Islet precursor cell (in vitro differentiated cells): ENCODE measurements around the gene CLSTN2.

Experiments used
- DNase-seq: peaks from one replicate; pipeline ENCODE4 v3.0.0-alpha.2; 2018

Gene CLSTN2

DNA sequence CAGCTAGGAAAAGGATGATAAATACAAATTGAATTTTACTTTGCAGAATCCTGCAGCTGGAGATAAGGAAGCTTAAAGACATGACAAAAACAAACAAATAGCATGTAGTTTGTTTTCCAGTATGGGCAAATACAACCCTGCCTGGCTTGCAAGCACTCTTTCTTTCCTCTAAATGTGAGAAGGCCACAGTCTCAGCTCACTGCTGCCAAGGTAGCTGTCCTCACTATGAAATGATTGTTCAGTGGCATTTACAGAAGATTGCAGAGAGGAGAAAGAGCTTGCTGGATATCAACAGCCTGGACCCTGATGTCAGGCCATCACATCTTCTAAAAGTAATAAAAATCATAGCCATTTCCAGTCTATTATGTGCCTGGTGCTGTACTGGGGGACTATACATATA lies 262.0 kb downstream of the CLSTN2 start:
- no peak for DNase-seq

- DNase-seq = no peak
Observed at GRCh38 chr3:140198242-140198641, 263.3 kb downstream of the CLSTN2 start.

GRCh38 chr3:140199008-140199407 lies 264.0 kb downstream of the CLSTN2 start:
- DNase-seq = no peak

GRCh38 chr3:140199743-140200142 lies 264.8 kb downstream of the CLSTN2 start:
- no peak for DNase-seq

GRCh38 chr3:140203510-140203909 lies 268.5 kb downstream of the CLSTN2 start:
- DNase-seq = no peak

GRCh38 chr3:140204271-140204984 lies 269.4 kb downstream of the CLSTN2 start:
- DNase-seq = no peak

DNA sequence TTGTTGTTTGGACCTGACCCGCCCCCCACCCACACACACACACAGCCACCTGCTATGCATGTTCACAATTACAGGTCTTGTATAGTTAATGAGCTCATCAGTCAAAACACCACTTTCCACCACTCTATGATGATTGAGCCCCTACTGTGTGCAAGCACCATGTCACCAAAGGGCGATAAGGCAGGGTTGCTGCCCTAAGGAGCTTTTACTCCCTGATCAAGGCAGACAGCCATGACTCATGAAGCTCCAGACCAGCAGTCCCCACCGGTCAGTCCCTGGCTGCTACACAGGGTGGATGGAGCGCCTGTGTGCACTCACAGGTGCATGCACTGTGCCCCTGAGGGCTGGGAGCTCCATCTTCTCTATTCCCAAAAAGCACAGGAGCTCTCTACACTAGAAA lies 270.6 kb downstream of the CLSTN2 start:
- DNase-seq = no peak

GRCh38 chr3:140206196-140207040 lies 271.4 kb downstream of the CLSTN2 start:
- peak; percentile 66 for DNase-seq

- DNase-seq = no peak
Observed at GRCh38 chr3:140207541-140207940, 272.6 kb downstream of the CLSTN2 start.

DNA sequence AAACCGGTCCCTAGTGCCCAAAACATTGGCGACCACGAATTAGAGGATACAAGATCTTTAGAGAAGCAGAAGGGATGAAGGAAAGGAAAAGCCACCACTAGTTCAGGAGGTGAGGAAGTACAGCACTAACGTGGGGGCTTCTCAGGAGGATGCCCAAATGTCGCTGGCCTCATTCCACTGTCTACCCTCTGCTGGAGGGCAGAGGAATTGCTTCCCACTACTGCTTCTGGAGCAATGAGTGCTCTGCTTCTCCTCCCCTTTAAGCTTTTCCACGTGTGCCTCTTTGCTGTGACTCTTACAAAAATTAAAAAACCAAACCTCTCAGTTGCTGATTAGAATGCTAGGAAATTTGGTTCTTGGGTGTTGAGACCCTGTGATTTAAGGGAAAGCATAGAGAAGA lies 281.3 kb downstream of the CLSTN2 start:
- no peak for DNase-seq

GRCh38 chr3:140219291-140219690 lies 284.3 kb downstream of the CLSTN2 start:
- DNase-seq = no peak

- no peak for DNase-seq
Observed at GRCh38 chr3:140219923-140220452, 285.0 kb downstream of the CLSTN2 start.

GRCh38 chr3:140223197-140223596 lies 288.2 kb downstream of the CLSTN2 start:
- no peak for DNase-seq

- DNase-seq = peak; percentile 73
Observed at GRCh38 chr3:140223631-140224030, 288.6 kb downstream of the CLSTN2 start.

GRCh38 chr3:140224307-140224706 lies 289.3 kb downstream of the CLSTN2 start:
- DNase-seq = no peak

DNA sequence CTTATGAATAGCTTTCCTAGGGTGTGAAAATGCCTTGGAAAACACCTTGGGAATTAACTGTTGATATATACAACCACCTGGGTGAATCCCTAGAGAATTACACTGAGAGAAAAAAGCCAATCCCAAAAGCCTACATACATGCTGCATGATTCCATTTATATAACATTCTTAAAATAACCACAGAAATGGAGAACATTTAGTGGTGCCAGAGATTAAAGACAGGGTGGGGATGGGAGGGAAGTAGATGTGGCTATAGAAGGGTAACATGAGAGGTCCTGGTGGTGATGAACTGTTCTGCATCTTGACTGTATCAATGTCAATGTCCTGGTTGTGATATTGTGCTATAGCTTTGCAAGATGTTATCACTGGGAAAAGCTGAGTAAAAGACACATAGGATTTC lies 291.0 kb downstream of the CLSTN2 start:
- no peak for DNase-seq

DNA sequence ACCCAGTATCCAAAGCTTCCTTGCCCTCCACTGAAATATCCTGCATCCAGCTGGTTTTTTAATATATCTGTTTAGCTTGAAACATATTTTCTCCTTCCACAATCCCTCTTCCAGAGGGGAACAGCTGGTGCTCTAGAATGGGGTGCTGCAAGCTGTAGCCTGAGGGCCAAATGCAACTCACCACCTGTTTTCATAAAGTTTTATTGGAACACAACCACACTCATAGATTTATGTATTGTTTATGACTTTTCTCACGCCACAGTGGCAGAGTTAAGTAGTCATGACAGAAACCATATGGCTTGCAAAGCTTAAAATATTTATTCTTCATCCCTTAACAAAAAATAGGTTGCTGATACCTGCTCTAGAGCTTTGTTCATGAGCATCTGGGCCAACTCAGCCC lies 298.7 kb downstream of the CLSTN2 start:
- DNase-seq = no peak

GRCh38 chr3:140234256-140234655 lies 299.3 kb downstream of the CLSTN2 start:
- no peak for DNase-seq

GRCh38 chr3:140236836-140237501 lies 302.0 kb downstream of the CLSTN2 start:
- DNase-seq = no peak

- no peak for DNase-seq
Observed at GRCh38 chr3:140238646-140239314, 303.8 kb downstream of the CLSTN2 start.

- no peak for DNase-seq
Observed at GRCh38 chr3:140242818-140243276, 307.9 kb downstream of the CLSTN2 start.

DNA sequence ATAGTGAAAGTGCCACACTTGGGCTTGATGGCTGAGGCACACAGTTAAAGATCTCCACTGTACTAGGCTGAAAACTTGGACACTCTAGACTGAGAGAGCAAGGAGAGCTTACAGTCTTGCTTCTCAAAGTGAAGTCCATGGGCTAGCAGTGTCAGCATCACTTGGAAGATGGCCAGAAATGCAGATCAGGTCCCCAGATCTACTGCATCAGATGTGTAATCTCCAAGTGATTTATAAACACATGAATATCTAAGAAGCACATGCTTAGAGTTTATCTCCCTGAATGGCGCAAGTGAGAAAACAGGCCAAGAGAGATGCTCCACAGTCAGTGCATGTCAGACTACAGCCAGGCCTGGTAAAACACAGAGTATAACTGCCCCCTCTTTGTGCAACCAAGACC lies 308.6 kb downstream of the CLSTN2 start:
- DNase-seq = no peak

GRCh38 chr3:140244893-140245292 lies 309.9 kb downstream of the CLSTN2 start:
- peak; percentile 70 for DNase-seq
